ENCODE measurements around the gene LHX4.

LHX4 gene

DNA sequence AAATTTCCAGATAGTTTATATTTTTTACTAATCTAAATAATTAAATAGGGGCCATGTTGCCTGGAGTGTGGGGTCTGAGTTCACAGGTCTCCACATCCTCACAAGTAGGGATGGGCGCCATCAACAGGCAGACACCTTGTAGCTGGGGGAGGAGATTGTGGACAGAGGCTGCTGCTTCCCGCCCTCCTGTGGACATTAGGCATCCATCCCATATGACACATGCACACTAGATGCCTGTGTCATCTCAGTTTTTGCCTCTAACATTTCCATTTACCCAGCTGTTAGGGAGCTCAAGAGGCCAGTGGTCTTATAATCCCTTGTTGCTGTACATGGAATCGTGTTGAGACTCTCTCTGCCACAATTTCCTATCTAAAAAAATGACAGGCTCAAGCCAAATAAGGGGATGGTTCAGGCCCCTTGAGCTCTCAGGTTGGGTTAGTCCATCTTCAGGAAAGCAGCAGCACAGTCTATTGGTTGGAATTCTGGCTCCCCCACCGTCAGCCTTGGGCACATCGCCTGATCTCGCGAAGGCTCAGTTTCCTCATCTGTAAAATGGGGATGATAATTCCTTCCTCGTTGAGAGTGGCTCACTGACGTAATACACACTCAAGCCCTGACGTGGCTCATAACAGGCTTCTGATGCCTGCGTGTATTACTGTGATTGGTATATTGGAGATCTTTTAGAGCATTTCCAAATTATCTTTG lies 13.6 kb downstream of the LHX4 start:
- no peak for DNase-seq (ENCODE audit: low spot score)

DNA sequence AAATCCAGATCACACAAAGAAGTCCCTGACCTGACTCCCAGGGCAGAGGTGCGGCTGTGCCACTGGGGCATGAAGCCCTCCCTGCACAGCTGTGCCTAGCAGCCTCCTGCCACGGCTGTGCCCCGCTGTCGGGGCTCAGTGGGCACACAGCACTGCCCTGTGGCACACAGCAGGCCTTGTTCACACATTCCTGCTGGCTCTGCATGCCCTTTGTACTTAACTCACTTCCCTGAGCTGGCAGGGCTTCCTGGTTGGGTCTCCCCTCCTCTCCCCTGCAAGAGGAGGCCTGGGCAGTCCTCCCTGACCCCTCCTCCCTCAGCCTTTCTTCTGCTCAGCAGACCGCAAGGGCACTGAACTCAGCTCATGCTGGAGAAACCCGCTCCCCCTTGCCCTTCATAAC lies 14.8 kb downstream of the LHX4 start:
- DNase-seq (ENCODE audit: low spot score): no peak

DNA sequence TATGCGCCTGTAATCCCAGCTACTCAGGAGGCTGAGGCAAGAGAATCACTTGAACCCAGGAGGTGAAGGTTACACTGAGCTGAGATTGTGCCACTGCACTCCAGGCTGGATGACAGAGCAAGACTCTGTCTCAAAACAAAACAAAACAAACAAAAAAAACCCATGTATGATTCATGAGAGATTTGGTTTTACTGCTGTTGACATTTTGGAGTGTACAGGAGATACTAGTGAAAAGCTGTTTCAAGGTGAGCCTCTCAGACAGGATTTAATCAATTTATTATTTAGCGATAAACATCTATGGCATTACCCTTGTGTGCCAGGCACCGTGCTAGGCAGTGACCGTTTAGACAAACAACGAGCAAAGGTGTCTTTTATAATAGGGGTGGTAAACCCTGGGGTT lies 16.5 kb downstream of the LHX4 start:
- DNase-seq (ENCODE audit: low spot score): no peak

DNA sequence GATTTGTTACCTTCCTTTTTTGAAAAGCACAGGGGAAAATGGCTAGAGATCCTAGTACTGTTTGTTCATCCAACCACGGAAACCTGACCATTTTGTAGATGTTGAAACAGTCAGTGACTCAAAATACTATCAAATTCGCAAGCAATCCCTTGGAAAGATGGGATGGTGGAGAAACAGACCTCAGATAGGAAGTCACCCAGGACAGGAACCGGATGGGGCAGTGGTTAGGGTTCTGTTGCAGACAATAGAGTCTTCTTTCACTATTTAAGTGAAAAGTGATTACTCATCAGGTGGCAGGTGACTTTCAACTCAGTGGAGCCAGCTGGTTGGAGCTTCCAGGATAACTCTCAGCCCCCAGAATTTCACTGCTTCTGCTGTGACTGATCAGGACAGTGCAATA lies 17.0 kb downstream of the LHX4 start:
- no peak for DNase-seq (ENCODE audit: low spot score)

DNA sequence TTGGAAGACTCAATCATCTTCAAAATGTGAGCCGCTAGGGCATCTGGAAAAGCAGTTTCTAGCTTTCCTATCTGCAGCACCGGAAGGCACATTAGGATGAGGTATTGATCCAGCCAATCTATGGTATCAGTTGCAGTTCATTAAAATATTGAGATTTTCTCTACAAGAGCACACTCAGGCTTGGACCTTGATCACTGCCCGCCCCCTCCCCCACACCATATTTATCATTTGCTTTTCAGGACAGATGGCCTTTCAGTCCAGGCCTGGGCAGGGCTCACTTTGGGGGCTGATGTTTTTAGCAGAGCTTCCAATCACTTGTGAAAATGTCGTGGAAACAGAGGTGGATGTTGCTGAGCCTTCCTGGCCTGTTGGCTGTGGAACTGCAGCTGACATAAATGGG lies 17.5 kb downstream of the LHX4 start:
- no peak for DNase-seq (ENCODE audit: low spot score)

DNA sequence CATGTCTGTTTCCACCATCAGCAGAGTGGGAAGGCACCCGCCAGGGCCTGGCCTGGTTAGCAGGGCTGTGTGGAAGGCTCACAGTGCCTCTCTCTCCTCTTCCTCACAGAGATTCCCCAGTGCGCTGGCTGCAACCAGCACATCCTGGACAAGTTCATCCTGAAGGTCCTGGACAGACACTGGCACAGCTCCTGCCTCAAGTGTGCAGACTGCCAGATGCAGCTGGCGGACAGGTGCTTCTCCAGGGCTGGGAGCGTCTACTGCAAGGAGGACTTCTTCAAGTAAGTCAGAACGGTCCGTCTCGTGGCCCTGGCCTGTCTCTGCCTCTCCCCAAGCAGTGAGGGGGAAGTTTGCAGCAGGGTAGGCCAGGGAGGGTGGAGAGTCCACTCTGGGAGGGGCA lies 18.1 kb downstream of the LHX4 start:
- DNase-seq (ENCODE audit: low spot score): no peak

DNA sequence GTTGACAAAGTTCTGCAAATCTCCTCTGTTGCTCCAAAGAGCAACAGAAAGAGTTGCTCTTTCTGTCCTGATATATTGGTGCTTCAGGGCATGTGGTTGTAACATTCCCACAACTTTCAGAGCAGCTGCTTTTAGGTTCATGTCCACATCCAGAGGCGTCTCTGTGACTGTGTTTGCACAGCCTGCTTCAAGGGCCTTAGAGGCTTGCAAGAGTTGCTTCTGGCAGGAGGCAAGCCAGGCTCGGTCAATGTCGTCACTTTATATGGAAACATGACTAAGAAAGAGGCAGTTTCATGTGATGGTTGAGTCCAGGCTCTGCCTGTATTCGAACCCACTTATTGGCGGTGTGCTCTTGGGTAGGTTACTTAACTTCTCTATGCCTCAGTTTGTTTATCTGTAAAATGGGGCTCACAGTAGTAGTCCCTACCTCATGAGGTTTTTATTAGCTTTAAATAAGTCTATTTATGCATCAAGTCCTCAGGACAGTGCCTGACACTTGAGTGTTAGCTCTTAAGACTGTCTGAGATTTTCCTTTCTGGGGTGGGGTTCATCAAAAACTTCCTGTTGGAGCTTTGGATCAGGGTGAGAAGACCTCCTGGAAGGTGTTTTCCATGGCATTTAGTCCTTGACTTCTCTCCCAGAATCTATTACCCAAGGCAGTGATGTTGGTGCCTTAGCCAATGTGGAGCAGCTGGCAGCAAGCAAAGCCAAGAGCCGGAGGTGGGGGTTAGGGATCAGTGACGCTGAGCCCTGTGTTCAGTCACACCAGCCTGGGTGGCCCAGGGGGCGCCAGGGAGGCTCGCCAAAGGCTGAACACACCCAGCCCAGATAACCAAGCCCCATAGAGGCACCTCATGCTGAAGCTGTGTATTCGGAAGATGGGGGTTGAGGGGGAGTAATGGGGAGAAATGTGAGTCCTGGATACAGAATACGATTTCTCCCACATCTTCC lies 18.9 kb downstream of the LHX4 start:
- DNase-seq (ENCODE audit: low spot score): no peak

DNA sequence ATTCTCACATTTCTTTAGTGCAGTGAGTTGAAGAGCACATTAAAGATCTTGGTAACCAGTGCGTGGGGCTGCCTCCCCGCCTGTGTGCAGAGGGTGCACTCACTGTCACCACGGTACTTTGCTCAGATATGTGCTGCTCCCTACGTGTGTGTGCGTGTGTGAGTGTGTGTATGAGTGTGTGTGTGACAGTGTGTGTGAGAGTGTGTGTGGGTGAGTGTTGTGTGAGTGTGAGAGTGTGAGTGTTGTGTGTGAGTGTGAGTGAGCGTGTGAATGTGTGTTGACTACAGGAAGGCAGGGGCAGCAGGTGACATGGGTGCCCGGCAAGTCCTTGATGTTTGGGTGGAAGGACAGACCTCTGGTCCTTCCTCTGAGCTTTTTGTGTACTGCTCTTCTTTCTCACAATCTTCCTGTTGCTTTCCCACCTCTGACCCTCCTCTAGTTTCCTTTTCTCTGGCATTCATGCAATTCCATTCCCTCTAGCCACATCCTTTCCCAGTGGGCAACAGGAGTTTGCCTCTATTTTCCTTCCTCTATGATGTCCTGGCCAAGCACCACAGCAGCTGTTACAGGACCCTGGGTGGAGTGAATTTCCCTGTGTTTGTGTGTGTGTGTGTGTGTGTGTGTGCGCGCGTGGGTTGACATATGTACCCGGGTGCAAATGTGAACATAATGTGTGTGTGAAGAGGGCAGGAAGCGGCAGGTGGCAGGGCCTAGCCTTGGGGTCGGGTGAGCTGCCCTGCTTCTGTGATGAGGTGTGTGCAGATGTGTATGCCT lies 19.8 kb downstream of the LHX4 start:
- no peak for DNase-seq (ENCODE audit: low spot score)

DNA sequence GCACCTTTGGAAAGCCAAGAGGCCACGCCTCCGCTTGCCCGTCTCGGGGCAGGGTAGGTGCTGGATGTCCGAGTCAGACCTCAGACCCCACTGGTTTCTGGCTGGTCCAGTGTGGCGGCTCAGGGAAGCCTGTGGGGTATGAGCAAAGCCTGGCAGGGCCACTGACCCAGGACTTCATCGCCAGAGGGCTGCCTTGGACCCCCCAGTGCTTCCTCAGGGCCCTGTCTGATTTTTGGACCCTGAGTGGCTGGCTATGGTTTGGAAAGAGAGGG lies 20.4 kb downstream of the LHX4 start:
- no peak for DNase-seq (ENCODE audit: low spot score)

DNA sequence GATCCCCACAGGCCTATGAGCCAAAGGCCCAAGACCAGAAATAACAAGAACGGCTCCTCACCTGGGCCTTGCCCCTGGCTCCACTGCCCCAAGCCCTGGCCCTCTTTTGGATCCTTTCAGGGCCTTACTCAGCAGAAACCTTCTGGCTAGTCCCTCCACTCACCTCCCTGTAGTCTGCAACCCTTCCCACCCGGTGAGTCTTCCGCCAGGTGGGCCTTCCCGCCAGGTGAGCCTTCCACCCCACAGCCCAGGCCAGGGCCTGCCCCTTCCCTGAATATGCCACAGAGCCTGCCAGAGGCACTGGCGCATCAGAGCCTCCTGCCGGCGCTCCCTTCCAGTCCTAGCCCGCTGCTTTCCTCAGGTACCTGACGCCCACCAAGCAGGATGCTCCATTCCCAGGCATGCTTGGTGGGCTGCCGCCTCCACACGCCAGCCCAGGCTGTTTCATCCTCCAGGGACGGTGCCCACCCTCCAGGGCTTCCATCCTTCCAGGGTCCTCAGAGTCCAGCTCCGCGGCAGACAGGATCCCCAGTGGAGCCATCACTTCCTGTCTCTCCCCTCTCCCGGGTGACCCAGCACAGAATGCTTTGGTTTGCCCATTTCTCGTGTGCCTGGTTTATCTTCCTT lies 20.9 kb downstream of the LHX4 start:
- no peak for DNase-seq (ENCODE audit: low spot score)

DNA sequence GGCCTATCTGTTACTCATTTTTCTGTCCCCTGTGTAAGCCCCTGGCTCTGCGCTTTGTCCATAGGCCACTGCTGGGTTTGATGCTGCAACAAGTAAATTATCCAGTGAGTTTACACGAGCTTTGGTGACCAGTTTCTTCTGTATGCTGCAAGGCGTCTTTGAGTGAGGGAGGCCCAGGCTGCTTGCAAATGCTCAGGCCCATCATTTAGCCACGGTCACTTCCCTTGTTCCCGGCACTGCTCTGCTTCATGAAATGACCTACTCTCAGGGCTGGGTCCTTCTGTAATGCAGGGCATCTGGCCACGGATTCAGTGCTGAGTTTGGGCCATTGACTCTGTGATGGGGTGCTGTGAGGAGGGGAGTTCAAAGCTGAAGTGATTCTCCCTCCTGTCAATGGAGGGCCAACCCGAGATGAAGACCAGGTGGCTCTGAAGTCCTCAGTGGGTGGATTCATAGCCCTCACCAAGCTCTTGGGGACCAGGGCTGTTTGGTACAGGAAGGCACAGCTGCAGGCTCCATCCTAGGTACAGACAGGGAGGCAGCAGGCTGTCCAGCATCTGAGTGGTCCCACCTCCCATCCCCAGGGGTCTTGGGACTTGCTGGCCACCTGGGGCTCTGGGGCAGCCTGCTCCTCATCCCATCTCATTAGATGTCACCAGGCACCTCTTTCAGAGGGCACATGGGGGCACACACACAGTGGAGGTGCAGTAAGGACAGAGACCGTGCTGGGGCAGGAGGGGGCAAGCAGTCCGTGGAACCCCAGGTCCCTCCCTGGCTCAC lies 21.7 kb downstream of the LHX4 start:
- DNase-seq (ENCODE audit: low spot score): no peak

DNA sequence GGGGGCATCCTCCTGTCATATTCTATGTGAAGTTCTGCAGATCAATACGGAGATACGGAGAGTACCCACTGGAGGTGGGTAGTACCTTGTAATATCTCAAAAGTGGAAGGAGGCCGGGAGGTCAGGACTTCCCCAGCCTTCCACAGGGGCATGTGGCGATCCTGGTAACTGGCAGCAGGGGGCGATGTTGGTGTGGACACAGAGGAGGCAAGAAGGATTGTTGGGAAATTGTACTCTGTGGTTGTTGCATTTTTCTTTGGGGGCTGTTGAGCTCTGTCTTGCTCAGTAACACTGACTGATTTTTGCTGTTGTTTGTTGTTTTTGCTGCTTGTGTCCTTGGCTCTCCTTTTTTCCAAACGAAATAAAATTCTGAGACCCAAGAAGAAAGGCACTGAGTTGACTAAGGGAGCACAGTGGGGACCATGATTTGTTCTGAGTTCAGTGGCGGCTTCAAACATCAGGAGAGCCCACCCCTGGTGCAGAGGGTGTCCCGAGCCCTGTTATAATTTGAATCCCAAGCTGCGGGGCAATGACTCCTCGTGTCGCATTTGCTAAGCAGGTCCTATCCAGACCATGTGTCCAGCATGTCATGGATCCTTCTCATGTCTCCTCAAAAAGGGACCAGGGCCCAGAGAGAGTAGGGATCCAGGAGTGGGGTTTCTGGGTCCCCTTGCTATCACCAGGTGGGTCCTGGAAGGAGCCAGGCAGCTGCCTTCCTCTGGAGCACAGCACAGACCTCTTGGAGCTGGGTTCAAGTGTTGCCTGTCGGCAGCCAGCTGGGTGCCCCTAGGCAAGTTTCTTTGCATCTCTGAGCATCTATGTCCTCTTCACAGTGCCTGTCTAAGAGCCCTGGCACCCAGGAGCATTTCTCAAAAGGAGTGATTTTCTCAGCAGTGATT lies 22.8 kb downstream of the LHX4 start:
- peak; percentile 81 for DNase-seq (ENCODE audit: low spot score)

DNA sequence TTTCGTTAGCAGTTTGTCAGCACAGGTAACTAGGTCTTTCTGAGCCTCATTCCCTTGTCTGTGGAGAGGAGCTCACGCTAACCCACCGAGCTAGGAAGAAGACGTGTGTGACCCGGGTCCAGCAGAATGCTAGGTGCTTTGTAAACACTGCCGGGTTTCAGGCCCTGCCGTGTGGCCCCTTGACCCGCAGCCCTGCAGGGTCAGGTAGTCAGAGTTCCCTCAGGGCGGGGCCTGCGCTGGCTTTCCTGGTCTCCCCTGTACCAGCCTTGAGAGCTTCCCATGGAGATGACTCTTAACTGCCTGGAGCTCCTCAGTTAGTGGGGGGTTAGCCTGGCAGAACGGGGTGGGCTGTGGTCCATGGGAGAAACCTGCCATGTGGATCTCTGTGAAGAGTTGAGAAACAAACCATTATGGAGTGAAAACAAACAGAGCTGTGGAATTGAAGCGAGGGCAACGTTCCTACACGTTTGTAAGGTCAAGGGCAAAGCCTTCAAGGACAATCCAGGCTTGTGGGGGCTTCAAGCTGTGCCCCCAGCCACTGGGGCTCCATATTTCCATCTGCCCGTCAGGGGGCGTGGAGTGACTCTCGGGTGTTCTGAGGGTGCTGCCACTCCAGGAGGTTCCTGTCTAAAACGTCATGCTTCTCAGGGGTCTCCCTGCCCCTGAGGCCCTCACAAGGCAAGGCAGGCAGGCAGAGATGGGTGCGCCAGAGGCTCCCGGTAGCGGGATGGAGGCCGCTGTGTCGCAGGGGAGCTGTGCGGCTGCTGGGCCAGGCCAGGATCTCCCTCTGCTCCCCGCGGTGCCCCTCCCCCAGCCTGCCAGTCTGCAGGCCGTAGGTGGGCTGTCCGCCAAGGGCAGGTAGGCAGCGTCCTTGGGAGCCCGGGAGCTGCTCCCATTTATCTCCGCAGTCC lies 23.8 kb downstream of the LHX4 start:
- peak; percentile 65 for DNase-seq (ENCODE audit: low spot score)

DNA sequence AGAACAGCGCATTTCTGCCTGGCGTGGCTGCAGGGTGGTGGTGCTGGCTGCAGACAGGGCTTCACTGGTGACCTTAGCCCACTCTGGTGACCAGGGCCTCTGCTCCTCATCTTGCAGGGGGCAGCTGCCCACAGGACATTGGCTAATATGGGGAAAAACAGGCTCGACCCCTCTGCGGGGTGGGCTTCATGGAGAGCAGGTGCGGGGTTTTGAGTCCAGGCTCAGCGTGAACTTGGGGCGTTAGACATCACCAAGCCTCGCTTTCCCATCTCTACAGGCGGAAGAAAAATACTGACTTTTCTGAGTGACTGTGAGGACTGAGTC lies 24.4 kb downstream of the LHX4 start:
- DNase-seq (ENCODE audit: low spot score): no peak

DNA sequence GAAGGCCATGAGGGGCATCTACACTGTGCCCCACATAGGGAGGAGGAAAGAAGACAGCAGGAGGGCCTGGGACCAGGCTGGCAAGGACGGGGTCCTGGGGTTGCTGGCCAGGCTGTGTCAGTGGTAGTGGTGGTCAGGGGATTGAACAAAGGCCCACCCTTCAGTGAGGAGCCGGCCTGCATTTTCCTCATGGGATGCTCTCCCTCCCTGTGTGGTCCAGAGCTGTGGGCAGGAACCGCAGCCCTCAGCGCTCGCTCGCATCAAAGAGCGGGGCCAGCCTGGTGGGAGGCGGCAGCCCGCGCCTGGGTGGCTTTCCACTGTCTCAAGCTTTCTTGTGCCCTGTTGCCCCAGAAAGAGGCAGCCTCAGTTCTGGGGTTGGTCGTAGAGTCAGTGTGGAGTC lies 24.8 kb downstream of the LHX4 start:
- DNase-seq (ENCODE audit: low spot score): no peak

DNA sequence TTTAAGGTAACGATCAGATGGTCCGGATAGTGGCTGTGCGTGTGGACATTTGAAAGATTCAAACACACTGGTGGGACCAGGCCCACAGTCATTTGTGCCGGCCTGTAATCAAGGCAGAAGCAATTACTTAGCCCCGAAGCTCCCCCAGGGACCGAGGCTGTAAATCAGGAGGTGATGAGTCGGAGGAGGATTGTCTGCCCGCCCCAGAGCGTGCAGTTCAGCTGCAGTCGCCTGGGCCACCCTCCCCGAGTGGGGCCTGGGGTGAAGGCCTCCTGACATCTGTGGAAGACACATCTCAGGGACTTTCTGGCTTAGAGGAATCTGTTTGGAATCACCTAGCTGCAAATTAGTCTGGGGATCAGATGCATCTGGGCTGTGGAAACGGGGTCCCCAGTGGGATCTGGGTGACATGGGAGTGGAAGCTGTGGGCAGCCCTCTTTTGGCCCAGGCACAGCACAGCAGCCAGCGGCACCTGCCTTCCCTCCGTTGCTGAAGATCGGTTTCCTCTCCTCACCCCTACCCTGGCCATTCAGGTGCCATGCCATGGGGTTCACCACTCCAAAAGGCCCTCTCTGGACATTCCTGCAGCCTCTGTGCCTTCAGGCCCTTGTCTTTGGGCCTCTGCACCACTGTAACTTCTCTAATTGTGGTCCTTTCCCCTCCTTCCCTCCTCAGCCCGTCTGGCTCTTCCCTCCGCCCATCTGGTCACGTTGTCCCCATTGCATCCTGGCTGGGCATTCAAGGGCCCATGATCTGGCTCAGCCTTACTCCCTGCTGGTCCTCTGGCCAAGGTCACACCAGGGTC lies 25.7 kb downstream of the LHX4 start:
- DNase-seq (ENCODE audit: low spot score): no peak

DNA sequence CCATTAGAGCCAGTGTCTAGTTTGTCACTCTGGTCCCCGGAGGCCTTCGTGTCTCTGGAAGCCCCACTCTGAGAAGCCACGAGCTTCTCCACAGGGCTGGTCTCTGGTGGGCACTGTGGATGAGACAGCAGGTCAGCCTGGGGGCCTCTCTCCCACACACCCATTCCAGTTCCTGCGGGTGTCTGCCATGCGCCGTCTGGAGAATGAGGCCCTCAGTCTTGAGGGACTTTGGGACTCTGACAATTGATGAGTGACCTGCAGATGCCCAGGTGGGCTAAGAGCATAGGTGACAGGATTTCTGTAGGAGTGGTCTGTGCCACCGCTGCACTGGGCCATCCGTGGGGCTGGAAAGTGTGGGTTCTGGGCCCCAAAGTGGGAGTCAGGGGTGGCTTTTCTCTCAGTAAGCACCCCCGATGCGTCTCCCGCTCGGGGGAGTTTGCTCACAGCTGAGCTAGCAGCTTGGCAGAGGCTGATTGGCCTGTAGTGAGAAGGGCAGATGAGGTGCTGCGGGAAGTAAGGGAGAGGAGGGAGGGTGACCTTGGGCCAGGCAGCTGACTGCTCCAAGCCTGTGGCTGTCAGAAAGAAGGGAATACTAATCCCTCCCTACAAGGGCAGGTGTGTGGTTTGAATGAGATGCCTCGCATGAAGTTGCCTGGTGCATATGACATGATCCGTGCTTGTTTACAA lies 26.4 kb downstream of the LHX4 start:
- DNase-seq (ENCODE audit: low spot score): no peak

DNA sequence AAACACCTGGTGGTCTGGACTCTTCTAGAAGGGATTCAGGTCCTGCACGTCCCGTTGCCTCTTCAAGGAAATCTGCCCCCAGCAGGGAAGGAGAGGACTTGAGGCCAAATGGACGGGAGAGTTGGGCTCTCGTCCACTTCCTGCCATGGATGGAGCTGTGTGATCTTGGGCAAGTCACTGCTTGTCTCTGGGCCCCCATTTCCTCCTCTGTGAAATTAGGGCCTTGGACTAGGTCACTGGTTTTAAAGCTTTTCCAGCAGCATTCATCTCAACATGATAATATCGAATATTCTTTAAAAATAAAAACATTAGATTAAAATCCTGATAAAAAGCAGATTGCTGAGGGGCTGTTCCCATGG lies 26.9 kb downstream of the LHX4 start:
- no peak for DNase-seq (ENCODE audit: low spot score)

All from HuH-7 (cell line).